CD14-positive monocyte (primary cell): Measurements from ENCODE around the gene B4GALNT3. TPM values are rescaled to one million over a fixed set of nuclear protein-coding genes. Genes with fewer than 3 reads are reported as not detected.

Source experiments
- DNase-seq, 3 donors: peaks; one replicate each; pipeline ENCODE4 v3.0.0-alpha.2; 2011 to 2022
- H2AFZ ChIP-seq: 2 replicates; pipeline ENCODE4 v1.6.0; 2012; ENCODE audit warnings: mild to moderate bottlenecking, low read depth, low read length, inconsistent platforms; ENCODE audit not compliant: insufficient read depth, poor library complexity, severe bottlenecking
- H3K27ac ChIP-seq, 2 donors: 1 replicate in 1 of 2; 2 replicates in 1 of 2; pipeline ENCODE4 v1.5.1; 2012 to 2013; ENCODE audit warnings: low read length in 2 of 2, control low read depth in 1 of 2, inconsistent platforms in 1 of 2, low read depth in 1 of 2, mild to moderate bottlenecking in 1 of 2
- H3K27me3 ChIP-seq, 2 donors: one replicate each; pipeline versions ENCODE4 v1.6.0 to v1.6.1; 2011 to 2013; ENCODE audit warnings: low read length in 2 of 2; ENCODE audit not compliant: control insufficient read depth in 2 of 2, insufficient read depth in 2 of 2
- H3K36me3 ChIP-seq, 2 donors: replicated peaks in 1 of 2; 1 replicate in 1 of 2; 2 replicates in 1 of 2; pipeline versions ENCODE4 v1.5.1 to v1.6.1; 2012 to 2013; ENCODE audit warnings: low read length in 2 of 2, control low read depth in 1 of 2, inconsistent platforms in 1 of 2, mild to moderate bottlenecking in 1 of 2; ENCODE audit not compliant: insufficient read depth in 2 of 2, control insufficient read depth in 1 of 2
- H3K4me1 ChIP-seq, 2 donors: 1 replicate in 1 of 2; 2 replicates in 1 of 2; pipeline versions ENCODE4 v1.5.1 to v1.6.1; 2012 to 2013; ENCODE audit warnings: low read length in 2 of 2, control low read depth in 1 of 2, inconsistent platforms in 1 of 2, mild to moderate bottlenecking in 1 of 2, moderate library complexity in 1 of 2; ENCODE audit not compliant: insufficient read depth in 2 of 2, control insufficient read depth in 1 of 2
- H3K4me2 ChIP-seq: replicated peaks from 2 replicates; pipeline ENCODE3; 2012; ENCODE audit warnings: low read length, moderate library complexity, mild to moderate bottlenecking; ENCODE audit not compliant: poor library complexity, severe bottlenecking; ENCODE audit errors: extremely low read depth
- H3K4me3 ChIP-seq, 3 experiments: fragments of 200-600 bp in 1 of 3; sonication (generic) in 1 of 3; replicated peaks in 1 of 3; 1 replicate in 2 of 3; 2 replicates in 1 of 3; pipeline ENCODE4 v1.5.1; 2011 to 2013; ENCODE audit warnings: low read length in 3 of 3, mild to moderate bottlenecking in 3 of 3, control low read depth in 2 of 3, low read depth in 2 of 3, inconsistent platforms in 1 of 3, moderate library complexity in 1 of 3
- H3K79me2 ChIP-seq: 2 replicates; pipeline ENCODE4 v1.6.0; 2012; ENCODE audit warnings: mild to moderate bottlenecking, control low read depth, inconsistent platforms, low read length, moderate library complexity; ENCODE audit not compliant: insufficient read depth
- H3K9ac ChIP-seq: 2 replicates; pipeline ENCODE4 v1.6.0; 2017; ENCODE audit warnings: low read length, mild to moderate bottlenecking; ENCODE audit not compliant: insufficient read depth, poor library complexity, severe bottlenecking
- H3K9me3 ChIP-seq, 2 donors: replicated peaks in 1 of 2; 1 replicate in 1 of 2; 2 replicates in 1 of 2; pipeline versions ENCODE4 v1.5.1 to v1.6.1; 2012 to 2013; ENCODE audit warnings: low read length in 2 of 2, control low read depth in 1 of 2; ENCODE audit not compliant: control insufficient read depth in 1 of 2, insufficient read depth in 1 of 2
- H4K20me1 ChIP-seq: 2 replicates; pipeline ENCODE4 v1.6.0; 2012; ENCODE audit warnings: mild to moderate bottlenecking, low read length, control low read depth, moderate library complexity; ENCODE audit not compliant: insufficient read depth
- H3K27ac Mint-ChIP-seq, 7 donors: one replicate each; pipeline ENCODE4 v1.8.0; 2020; ENCODE audit warnings: mild to moderate bottlenecking in 7 of 7, mixed read lengths in 7 of 7, moderate library complexity in 6 of 7, inconsistent platforms in 2 of 7
- H3K27me3 Mint-ChIP-seq, 3 donors: one replicate each; pipeline ENCODE4 v1.8.0; 2021 to 2022; ENCODE audit warnings: low read depth in 3 of 3, mild to moderate bottlenecking in 3 of 3, mixed read lengths in 3 of 3, moderate library complexity in 3 of 3, inconsistent platforms in 1 of 3
- H3K36me3 Mint-ChIP-seq, 2 donors: one replicate each; pipeline ENCODE4 v1.8.0; 2020; ENCODE audit warnings: mixed read lengths in 2 of 2, inconsistent platforms in 1 of 2, mild to moderate bottlenecking in 1 of 2
- H3K4me1 Mint-ChIP-seq: one replicate; pipeline ENCODE4 v1.8.0; 2020; ENCODE audit warnings: mild to moderate bottlenecking, mixed read lengths
- H3K4me3 Mint-ChIP-seq, 2 donors: one replicate each; pipeline ENCODE4 v1.8.0; 2020; ENCODE audit warnings: mild to moderate bottlenecking in 2 of 2, mixed read lengths in 2 of 2, moderate library complexity in 1 of 2
- H3K9me3 Mint-ChIP-seq, 7 donors: one replicate each; pipeline ENCODE4 v1.8.0; 2020 to 2022; ENCODE audit warnings: mixed read lengths in 7 of 7, mild to moderate bottlenecking in 6 of 7, moderate library complexity in 6 of 7, inconsistent platforms in 2 of 7
- CTCF ChIP-seq: fragments of 200-600 bp; IDR thresholded peaks from one replicate; pipeline ENCODE4 v1.8.0; 2022; ENCODE audit warnings: antibody characterized with exemption, mild to moderate bottlenecking
- WGBS: methylation state at CpG from one replicate; pipeline ENCODE4 v1.1.5; 2013; ENCODE audit warnings: missing lambda C conversion rate; ENCODE audit not compliant: insufficient coverage; 5-methylcytosine and 5-hydroxymethylcytosine counted together
- intact Hi-C, 2 donors: fragments of 100-400 bp; cut with micrococcal nuclease; formaldehyde crosslinking; loops; one replicate each; pipeline versions ENCODE4 v1.15.0 to v1.15.1; 2023
- polyA plus RNA-seq, 3 donors: library from polyadenylated mRNA; depleted of rRNA in 1 of 3; unstranded in 2 of 3; stranded (reverse) in 1 of 3; fragments of 300-500 nt in 2 of 3; fragments of >200 nt in 1 of 3; fragmentation: Illumina TruSeq in 2 of 3; gene quantifications; 1 replicate in 2 of 3; 2 replicates in 1 of 3; pipeline ENCODE4 v1.2.3, GENCODE V29; 2012 to 2021

The B4GALNT3 gene
- polyA plus RNA-seq, 3 donors, result 0.09 to 0.10 TPM; not detected in 1

GRCh38 chr12:475286-475685, 15.5 kb downstream of the B4GALNT3 start:
- Histone ChIP-seq H3K9me3 (no peaks in the 10 kb centered on the region), H3K4me1 (no peaks in the 10 kb centered on the region), H3K27ac (no peak overlapping the region), H3K9ac (no peak overlapping the region), H3K36me3 (no peaks in the 10 kb centered on the region), H2AFZ (no peak overlapping the region), H3K4me2 (no peak overlapping the region), H3K79me2 (no peaks in the 10 kb centered on the region), H4K20me1 (no peaks in the 10 kb centered on the region), H3K4me3 (no peak overlapping the region), H3K27me3 (peaks cover 0 to 14% of the 10 kb centered on the region in 2 donors)
- no peak for TF ChIP-seq CTCF
- no peak for DNase-seq
- H3K4me3 Mint-ChIP-seq, result no peak overlapping the region
- 43% methylated on average over 5 of the region's 5 CpGs for WGBS
- H3K9me3 Mint-ChIP-seq, result peaks cover 0 to 1% (median 0%) of the 10 kb centered on the region in 7 donors
- H3K36me3 Mint-ChIP-seq, result no peaks in the 10 kb centered on the region
- intact Hi-C loops, result no loop called here
- H3K27me3 Mint-ChIP-seq, result peaks cover 19 to 44% (median 33%) of the 10 kb centered on the region in 3 donors
- no peaks in the 10 kb centered on the region for H3K4me1 Mint-ChIP-seq
- H3K27ac Mint-ChIP-seq, result no peak overlapping the region

GRCh38 chr12:479161-479560, 19.4 kb downstream of the B4GALNT3 start:
- no peak overlapping the region for H3K4me3 Mint-ChIP-seq
- H3K9me3 Mint-ChIP-seq, result peaks cover 0 to 1% (median 0%) of the 10 kb centered on the region in 7 donors
- intact Hi-C loops, result no loop called here
- H3K4me1 Mint-ChIP-seq, result no peaks in the 10 kb centered on the region
- peaks cover 0 to 14% of the 10 kb centered on the region in 2 donors for H3K27me3 ChIP-seq
- no peaks in the 10 kb centered on the region for H4K20me1 ChIP-seq
- TF ChIP-seq CTCF, result no peak
- H3K4me1 ChIP-seq, result no peaks in the 10 kb centered on the region
- H3K9ac ChIP-seq, result no peak overlapping the region
- no peak overlapping the region for H3K27ac ChIP-seq
- no peak overlapping the region for H3K4me2 ChIP-seq
- peak overlapping the region in 1 of 7 donors; percentile 31 for H3K27ac Mint-ChIP-seq
- H3K27me3 Mint-ChIP-seq, result peaks cover 25 to 30% (median 29%) of the 10 kb centered on the region in 3 donors
- WGBS, result 86% methylated on average over 4 of the region's 4 CpGs
- no peaks in the 10 kb centered on the region for H3K36me3 Mint-ChIP-seq
- no peak overlapping the region for H2AFZ ChIP-seq
- no peaks in the 10 kb centered on the region for H3K9me3 ChIP-seq
- H3K36me3 ChIP-seq, result no peaks in the 10 kb centered on the region
- H3K79me2 ChIP-seq, result no peaks in the 10 kb centered on the region
- no peak for DNase-seq
- no peak overlapping the region for H3K4me3 ChIP-seq
